Sigmoid colon (tissue), 7 donors: ENCODE data around the gene PARP9. TPM values are rescaled to one million over a fixed set of nuclear protein-coding genes. Genes with fewer than 3 reads are reported as not detected.

Experiments used
- DNase-seq: peaks from one replicate; pipeline ENCODE4 v3.0.0-alpha.2; 2019
- H3K27ac ChIP-seq, 4 donors: fragments of 200-600 bp; sonication (generic); one replicate each; pipeline ENCODE4 v1.5.1; 2016 to 2019; ENCODE audit warnings: mild to moderate bottlenecking in 1 of 4
- H3K27me3 ChIP-seq, 3 donors: fragments of 200-600 bp; sonication (generic); one replicate each; pipeline ENCODE4 v1.5.1; 2019; ENCODE audit warnings: mild to moderate bottlenecking in 1 of 3
- H3K36me3 ChIP-seq, 4 donors: fragments of 200-600 bp; sonication (generic); one replicate each; pipeline ENCODE4 v1.5.1; 2016 to 2019
- H3K4me1 ChIP-seq, 4 donors: fragments of 200-600 bp; sonication (generic); one replicate each; pipeline ENCODE4 v1.5.1; 2017 to 2019
- H3K4me3 ChIP-seq, 4 donors: fragments of 200-600 bp; sonication (generic); one replicate each; pipeline ENCODE4 v1.5.1; 2017 to 2019; ENCODE audit warnings: mild to moderate bottlenecking in 2 of 4, moderate library complexity in 1 of 4
- H3K9me3 ChIP-seq, 4 donors: fragments of 200-600 bp in 3 of 4; sonication (generic) in 3 of 4; one replicate each; pipeline versions ENCODE4 v1.5.1 to v1.6.1; 2013 to 2019
- CTCF ChIP-seq, 4 experiments: fragments of 450-650 bp in 3 of 4; fragments of 200-600 bp in 1 of 4; IDR thresholded peaks; one replicate each; pipeline ENCODE4 v1.5.1; 2016 to 2019; ENCODE audit warnings: antibody characterized with exemption in 4 of 4, mild to moderate bottlenecking in 3 of 4, moderate library complexity in 2 of 4
- EP300 ChIP-seq, 4 donors: sonication (generic); formaldehyde crosslinking; IDR thresholded peaks; one replicate each; pipeline ENCODE4 v1.6.1; 2017; ENCODE audit warnings: antibody characterized with exemption in 4 of 4
- POLR2A ChIP-seq, 2 donors: fragments of 450-650 bp; IDR thresholded peaks; one replicate each; pipeline ENCODE4 v1.6.1; 2016; ENCODE audit warnings: antibody characterized with exemption in 2 of 2, mild to moderate bottlenecking in 2 of 2, moderate library complexity in 2 of 2
- POLR2AphosphoS5 ChIP-seq, 4 donors: sonication (generic); formaldehyde crosslinking; IDR thresholded peaks; one replicate each; pipeline ENCODE4 v1.6.1; 2017; ENCODE audit warnings: antibody characterized with exemption in 4 of 4
- WGBS, 2 donors: extraction: QIAGEN DNeasy Blood & Tissue Kit; methylation state at CpG; one replicate each; pipeline ENCODE4 v1.1.7; 2013; 5-methylcytosine and 5-hydroxymethylcytosine counted together
- intact Hi-C: fragments of 100-400 bp; cut with DNase I; formaldehyde crosslinking; loops from one replicate; pipeline ENCODE4 v1.15.1; 2023
- polyA plus RNA-seq, 3 donors: library from polyadenylated mRNA; stranded (reverse); fragments of 200-250 nt; gene quantifications; one replicate each; pipeline ENCODE4 v1.2.3, GENCODE V29; 2013
- total RNA-seq, 4 donors: library from RNA; depleted of rRNA; stranded (reverse); fragments of >200 nt; gene quantifications; one replicate each; pipeline ENCODE4 v1.1.0, GENCODE V29; 2016
- donor health status: healthy with polysubstance abuse.
- donor health status: Bipolar disorder and iron deficiency.
- donor health status: healthy.

Gene PARP9
- total and polyA plus RNA-seq, 7 donors: 20.4 to 48.4 (median 29.6) TPM

- 94 to 99% methylated on average over 1 of the region's 1 CpG for WGBS, 2 donors
- DNase-seq: no peak
- Histone ChIP-seq H3K4me1 (peaks cover 0 to 1% (median under 1%) of the 10 kb centered on the region in 4 donors), H3K27me3 (no peaks in the 10 kb centered on the region), H3K27ac (no peak overlapping the region), H3K4me3 (no peak overlapping the region), H3K9me3 (no peaks in the 10 kb centered on the region), H3K36me3 (peaks cover 17 to 96% (median 37%) of the 10 kb centered on the region in 4 donors)
- intact Hi-C loops: no loop called here
- no peak for TF ChIP-seq CTCF (IDR thresholded peaks at IDR 0.05)
- no peak for TF ChIP-seq EP300 (IDR thresholded peaks at IDR 0.05)
Measured at GRCh38 chr3:122548619-122549018, 15.5 kb downstream of the PARP9 start.

- H3K27ac ChIP-seq: no peak overlapping the region
Measured at GRCh38 chr3:122548076-122548475, 16.0 kb downstream of the PARP9 start.

GRCh38 chr3:122546151-122546550, 17.9 kb downstream of the PARP9 start:
- 91 to 93% methylated on average over 5 of the region's 5 CpGs for WGBS, 2 donors
- DNase-seq: no peak
- intact Hi-C loops: no loop called here
- peaks cover 17 to 95% (median 29%) of the 10 kb centered on the region in 4 donors for H3K36me3 ChIP-seq
- no peaks in the 10 kb centered on the region for H3K4me1 ChIP-seq
- H3K27me3 ChIP-seq: no peaks in the 10 kb centered on the region
- H3K4me3 ChIP-seq: no peak overlapping the region
- H3K27ac ChIP-seq: no peak overlapping the region
- H3K9me3 ChIP-seq: no peaks in the 10 kb centered on the region
- no peak for TF ChIP-seq POLR2AphosphoS5 (IDR thresholded peaks at IDR 0.05)

More at GRCh38 chr3:122548076-122548475, 16.0 kb downstream of the PARP9 start:
- no peak for TF ChIP-seq POLR2AphosphoS5 (IDR thresholded peaks at IDR 0.05)
- TF ChIP-seq POLR2A (IDR thresholded peaks at IDR 0.05): no peak
- TF ChIP-seq CTCF (IDR thresholded peaks at IDR 0.05): no peak
- no peak for TF ChIP-seq EP300 (IDR thresholded peaks at IDR 0.05)
- WGBS, 2 donors: 93 to 94% methylated on average over 3 of the region's 3 CpGs
- no peaks in the 10 kb centered on the region for H3K9me3 ChIP-seq
- H3K4me3 ChIP-seq: no peak overlapping the region
- no peaks in the 10 kb centered on the region for H3K27me3 ChIP-seq
- DNase-seq: no peak
- intact Hi-C loops: no loop called here
- H3K36me3 ChIP-seq: peaks cover 17 to 96% (median 37%) of the 10 kb centered on the region in 4 donors
- H3K4me1 ChIP-seq: no peaks in the 10 kb centered on the region

GRCh38 chr3:122538956-122539490, 25.1 kb downstream of the PARP9 start:
- intact Hi-C loops: no loop called here
- Histone ChIP-seq H3K4me3 (no peak overlapping the region), H3K27me3 (no peaks in the 10 kb centered on the region), H3K9me3 (no peaks in the 10 kb centered on the region), H3K36me3 (peaks cover 11 to 96% (median 42%) of the 10 kb centered on the region in 4 donors), H3K4me1 (no peaks in the 10 kb centered on the region), H3K27ac (no peak overlapping the region)
- DNase-seq: no peak
- TF ChIP-seq POLR2AphosphoS5 (IDR thresholded peaks at IDR 0.05) (no peak), POLR2A (IDR thresholded peaks at IDR 0.05) (no peak), EP300 (IDR thresholded peaks at IDR 0.05) (no peak), CTCF (IDR thresholded peaks at IDR 0.05) (no peak)
- 88 to 91% methylated on average over 7 of the region's 7 CpGs for WGBS, 2 donors

GRCh38 chr3:122536632-122537001, 27.5 kb downstream of the PARP9 start:
- intact Hi-C loops: no loop called here
- no peak overlapping the region for H3K4me3 ChIP-seq
- H3K9me3 ChIP-seq: no peaks in the 10 kb centered on the region
- no peak overlapping the region for H3K27ac ChIP-seq
- TF ChIP-seq CTCF (IDR thresholded peaks at IDR 0.05) (no peak), EP300 (IDR thresholded peaks at IDR 0.05) (no peak), POLR2AphosphoS5 (IDR thresholded peaks at IDR 0.05) (no peak), POLR2A (IDR thresholded peaks at IDR 0.05) (no peak)
- no peaks in the 10 kb centered on the region for H3K27me3 ChIP-seq
- no peak for DNase-seq
- H3K36me3 ChIP-seq: peaks cover 19 to 97% (median 55%) of the 10 kb centered on the region in 4 donors
- 82 to 86% methylated on average over 3 of the region's 3 CpGs for WGBS, 2 donors
- no peaks in the 10 kb centered on the region for H3K4me1 ChIP-seq
